H9 (cell line): ENCODE measurements around the gene GRIK1. TPM values are rescaled to one million over a fixed set of nuclear protein-coding genes. Genes with fewer than 3 reads are reported as not detected.

Experiments
- DNase-seq: peaks from one replicate; pipeline ENCODE4 v3.0.0-alpha.2; 2017
- H2AFZ ChIP-seq: one replicate; pipeline ENCODE4 v1.6.1; 2013; ENCODE audit warnings: mild to moderate bottlenecking, low read length, control low read depth, moderate library complexity
- H2AK5ac ChIP-seq: 2 replicates; pipeline ENCODE4 v1.6.1; 2013; ENCODE audit warnings: low read length, control low read depth, mixed read lengths; ENCODE audit not compliant: insufficient read length
- H2BK120ac ChIP-seq: one replicate; pipeline ENCODE4 v1.6.1; 2013; ENCODE audit warnings: low read depth, mild to moderate bottlenecking, low read length, control low read depth, inconsistent platforms; ENCODE audit not compliant: poor library complexity, severe bottlenecking
- H2BK12ac ChIP-seq: 2 replicates; pipeline ENCODE4 v1.6.1; 2013; ENCODE audit warnings: low read length, control low read depth, mixed read lengths, low read depth; ENCODE audit not compliant: insufficient read length
- H2BK15ac ChIP-seq: 2 replicates; pipeline ENCODE4 v1.6.1; 2013; ENCODE audit warnings: low read depth, low read length, control low read depth
- H2BK20ac ChIP-seq: one replicate; pipeline ENCODE4 v1.6.1; 2013; ENCODE audit warnings: low read depth, mild to moderate bottlenecking, low read length, control low read depth, inconsistent platforms; ENCODE audit not compliant: poor library complexity, severe bottlenecking
- H2BK5ac ChIP-seq: 2 replicates; pipeline ENCODE4 v1.6.1; 2013; ENCODE audit warnings: low read length, control low read depth, mixed read lengths; ENCODE audit not compliant: insufficient read length
- H3K14ac ChIP-seq: 2 replicates; pipeline ENCODE4 v1.6.1; 2013; ENCODE audit warnings: low read length, control low read depth; ENCODE audit not compliant: insufficient read depth
- H3K18ac ChIP-seq: 2 replicates; pipeline ENCODE4 v1.6.1; 2013; ENCODE audit warnings: low read depth, mild to moderate bottlenecking, mixed read lengths, low read length, control low read depth; ENCODE audit not compliant: insufficient read length
- H3K23ac ChIP-seq: 2 replicates; pipeline ENCODE4 v1.6.1; 2013; ENCODE audit warnings: low read length, control low read depth, mixed read lengths, low read depth; ENCODE audit not compliant: insufficient read length
- H3K23me2 ChIP-seq: 2 replicates; pipeline ENCODE4 v1.6.1; 2013; ENCODE audit warnings: low read depth, mild to moderate bottlenecking, mixed read lengths, low read length, control low read depth; ENCODE audit not compliant: insufficient read length, poor library complexity, severe bottlenecking
- H3K27ac ChIP-seq: 2 replicates; pipeline ENCODE4 v1.5.1; 2013; ENCODE audit warnings: low read length, control low read depth, mixed read lengths, low read depth; ENCODE audit not compliant: insufficient read length
- H3K27me3 ChIP-seq: 2 replicates; pipeline ENCODE4 v1.6.1; 2013; ENCODE audit warnings: low read length, control low read depth, inconsistent platforms; ENCODE audit not compliant: insufficient read depth
- H3K4ac ChIP-seq: 2 replicates; pipeline ENCODE4 v1.6.1; 2013; ENCODE audit warnings: low read depth, mild to moderate bottlenecking, control low read depth, inconsistent platforms, low read length, moderate library complexity
- H3K4me1 ChIP-seq: 2 replicates; pipeline ENCODE4 v1.6.1; 2013; ENCODE audit warnings: low read length, control low read depth, inconsistent platforms; ENCODE audit not compliant: insufficient read depth
- H3K4me2 ChIP-seq: 2 replicates; pipeline ENCODE4 v1.6.1; 2013; ENCODE audit warnings: low read length, control low read depth, mixed read lengths; ENCODE audit not compliant: insufficient read length, insufficient read depth
- H3K56ac ChIP-seq: 2 replicates; pipeline ENCODE4 v1.6.1; 2013; ENCODE audit warnings: low read depth, mild to moderate bottlenecking, mixed read lengths, low read length, control low read depth; ENCODE audit not compliant: insufficient read length
- H3K79me1 ChIP-seq: 2 replicates; pipeline ENCODE4 v1.6.1; 2013; ENCODE audit warnings: low read depth, mild to moderate bottlenecking, moderate library complexity, low read length, control low read depth, inconsistent platforms; ENCODE audit not compliant: insufficient read depth, poor library complexity, severe bottlenecking
- H3K79me2 ChIP-seq: 2 replicates; pipeline ENCODE4 v1.6.1; 2013; ENCODE audit warnings: low read length, control low read depth, inconsistent platforms; ENCODE audit not compliant: insufficient read depth
- H3K9ac ChIP-seq: 2 replicates; pipeline ENCODE4 v1.6.1; 2013; ENCODE audit warnings: low read length, control low read depth, mixed read lengths; ENCODE audit not compliant: insufficient read length; ENCODE audit errors: extremely low read depth
- H3K9me3 ChIP-seq: one replicate; pipeline ENCODE4 v1.6.1; 2013; ENCODE audit warnings: low read depth, low read length, inconsistent platforms; ENCODE audit not compliant: control insufficient read depth
- H3T11ph ChIP-seq: one replicate; pipeline ENCODE4 v1.6.1; 2013; ENCODE audit warnings: mild to moderate bottlenecking, low read length, control low read depth, inconsistent platforms
- H4K20me1 ChIP-seq: one replicate; pipeline ENCODE4 v1.6.1; 2013; ENCODE audit not compliant: control insufficient read depth, insufficient read length, insufficient read depth
- H4K5ac ChIP-seq: 2 replicates; pipeline ENCODE4 v1.6.1; 2013; ENCODE audit warnings: low read depth, mild to moderate bottlenecking, mixed read lengths, low read length, control low read depth; ENCODE audit not compliant: insufficient read length
- H4K8ac ChIP-seq: replicated peaks from 2 replicates; pipeline ENCODE4 v1.6.1; 2013; ENCODE audit warnings: low read length, control low read depth, mixed read lengths, low read depth; ENCODE audit not compliant: insufficient read length
- H4K91ac ChIP-seq: 2 replicates; pipeline ENCODE4 v1.6.1; 2013; ENCODE audit warnings: low read depth, mild to moderate bottlenecking, moderate library complexity, mixed read lengths, low read length, control low read depth; ENCODE audit not compliant: insufficient read length
- H3K27ac Mint-ChIP-seq, 3 experiments: 2 replicates in 2 of 3; 3 replicates in 1 of 3; pipeline ENCODE4 v1.8.0; 2020 to 2021; ENCODE audit warnings: mixed read lengths in 3 of 3, mild to moderate bottlenecking in 1 of 3, moderate library complexity in 1 of 3
- H3K27me3 Mint-ChIP-seq: 2 replicates; pipeline ENCODE4 v1.8.0; 2021; ENCODE audit warnings: low read depth, mild to moderate bottlenecking, moderate library complexity, mixed read lengths
- H3K36me3 Mint-ChIP-seq, 3 experiments: 2 replicates in 2 of 3; 3 replicates in 1 of 3; pipeline ENCODE4 v1.8.0; 2020 to 2021; ENCODE audit warnings: low read depth in 3 of 3, mixed read lengths in 3 of 3; ENCODE audit not compliant: insufficient read depth in 1 of 3
- H3K4me1 Mint-ChIP-seq, 2 experiments: 2 replicates each; pipeline ENCODE4 v1.8.0; 2020; ENCODE audit warnings: mixed read lengths in 2 of 2
- H3K4me3 Mint-ChIP-seq, 2 experiments: 2 replicates in 1 of 2; 3 replicates in 1 of 2; pipeline ENCODE4 v1.8.0; 2020 to 2021; ENCODE audit warnings: mild to moderate bottlenecking in 2 of 2, mixed read lengths in 2 of 2, moderate library complexity in 1 of 2
- H3K9me3 Mint-ChIP-seq, 2 experiments: 2 replicates in 1 of 2; 3 replicates in 1 of 2; pipeline ENCODE4 v1.8.0; 2020; ENCODE audit warnings: mild to moderate bottlenecking in 2 of 2, mixed read lengths in 2 of 2, moderate library complexity in 1 of 2
- CTCF ChIP-seq: fragments of 200-600 bp; sonication (generic); conservative IDR thresholded peaks from 3 replicates; pipeline ENCODE4 v1.8.0; 2021; ENCODE audit warnings: antibody characterized with exemption, mild to moderate bottlenecking
- WGBS: extraction: QIAGEN DNeasy Blood & Tissue Kit; methylation state at CpG from one replicate; pipeline ENCODE4 v1.1.7; 2013; ENCODE audit warnings: missing lambda C conversion rate, low lambda C conversion rate, mixed read lengths; ENCODE audit not compliant: insufficient read length; ENCODE audit errors: extremely low coverage; 5-methylcytosine and 5-hydroxymethylcytosine counted together
- total RNA-seq: library from RNA; stranded (reverse); gene quantifications from 2 replicates; pipeline ENCODE4 v1.2.1, GENCODE V29; 2021

The GRIK1 gene
- total RNA-seq, 1 experiment from 2014 or later = not detected

DNA sequence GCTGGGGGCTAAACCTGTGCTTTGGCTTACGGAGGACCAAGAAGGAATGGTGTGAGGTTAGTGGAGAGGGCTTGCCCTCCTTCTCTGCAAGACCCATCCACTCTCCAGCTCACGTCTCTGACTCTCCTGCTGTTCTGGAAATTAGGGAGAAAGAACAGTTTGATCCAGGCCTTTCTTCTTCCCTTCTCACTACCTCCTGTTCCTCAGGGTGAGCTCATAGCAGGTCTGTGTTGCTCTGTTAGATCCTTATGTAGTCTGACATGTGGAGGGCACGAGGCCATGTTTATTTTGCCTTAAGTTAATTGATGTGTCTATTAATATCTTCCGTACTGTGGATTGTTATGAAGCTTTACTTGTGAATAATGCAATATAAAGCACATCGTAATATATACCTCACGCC, 315.0 kb downstream of the GRIK1 start:
- H4K8ac ChIP-seq = no peak overlapping the region
- no peak overlapping the region for H2BK5ac ChIP-seq
- no peak overlapping the region for H3T11ph ChIP-seq
- no CpG with 5 or more reads among the region's 6 CpGs for WGBS
- no peak overlapping the region for H3K27ac ChIP-seq
- peaks cover 2% of the 10 kb centered on the region; the same call in 1 of the 2 replicates for H3K27me3 Mint-ChIP-seq
- no peak overlapping the region for H2AK5ac ChIP-seq
- H2BK120ac ChIP-seq = no peak overlapping the region
- 0 out of 7 replicates have a peak, but pooled peaks cover 0 to 1% (median 0%) of the 10 kb centered on the region in 3 experiments for H3K36me3 Mint-ChIP-seq
- no peak overlapping the region for H4K5ac ChIP-seq
- H3K18ac ChIP-seq = no peak overlapping the region
- no peak overlapping the region for H3K4me3 Mint-ChIP-seq
- H3K27ac Mint-ChIP-seq = no peak overlapping the region
- no peak overlapping the region for H2BK12ac ChIP-seq
- H4K91ac ChIP-seq = no peak overlapping the region
- H2BK15ac ChIP-seq = no peak overlapping the region
- H3K4ac ChIP-seq = no peak overlapping the region
- no peaks in the 10 kb centered on the region for H4K20me1 ChIP-seq
- no peak for TF ChIP-seq CTCF
- no peak overlapping the region for H3K56ac ChIP-seq
- no peak overlapping the region for H3K4me2 ChIP-seq
- no peak overlapping the region for H2AFZ ChIP-seq
- H3K27me3 ChIP-seq = no peaks in the 10 kb centered on the region
- no peaks in the 10 kb centered on the region for H3K4me1 ChIP-seq
- no peak overlapping the region for H3K14ac ChIP-seq
- no peaks in the 10 kb centered on the region for H3K23me2 ChIP-seq
- DNase-seq = no peak
- H3K23ac ChIP-seq = no peak overlapping the region
- no peaks in the 10 kb centered on the region for H3K79me2 ChIP-seq
- H3K9me3 Mint-ChIP-seq = no peaks in the 10 kb centered on the region
- H3K4me1 Mint-ChIP-seq = no peaks in the 10 kb centered on the region
- no peaks in the 10 kb centered on the region for H3K79me1 ChIP-seq
- H3K9ac ChIP-seq = no peak overlapping the region
- H2BK20ac ChIP-seq = no peak overlapping the region
- no peaks in the 10 kb centered on the region for H3K9me3 ChIP-seq
